Ishikawa (cell line): ENCODE results near the gene LRBA.

Experiments used
- NFIC ChIP-seq: IDR thresholded peaks from 2 replicates; pipeline ENCODE4 v1.6.1; 2012
- RAD21 ChIP-seq: IDR thresholded peaks from 2 replicates; pipeline ENCODE4 v1.6.1; 2012; ENCODE audit warnings: low read depth
- TAF1 ChIP-seq: IDR thresholded peaks from 2 replicates; pipeline ENCODE4 v1.6.1; 2012; ENCODE audit warnings: low read depth, mild to moderate bottlenecking
- YY1 ChIP-seq: IDR thresholded peaks from 2 replicates; pipeline ENCODE4 v1.6.1; 2012; ENCODE audit warnings: low read depth
- TF ChIP-seq, protein P1 (sequence below): IDR thresholded peaks from 2 replicates; pipeline ENCODE4 v1.6.1; 2012; ENCODE audit warnings: low read depth, mild to moderate bottlenecking
- TF ChIP-seq, protein P2 (sequence below): IDR thresholded peaks from 2 replicates; pipeline ENCODE4 v1.6.1; 2012

DNA sequence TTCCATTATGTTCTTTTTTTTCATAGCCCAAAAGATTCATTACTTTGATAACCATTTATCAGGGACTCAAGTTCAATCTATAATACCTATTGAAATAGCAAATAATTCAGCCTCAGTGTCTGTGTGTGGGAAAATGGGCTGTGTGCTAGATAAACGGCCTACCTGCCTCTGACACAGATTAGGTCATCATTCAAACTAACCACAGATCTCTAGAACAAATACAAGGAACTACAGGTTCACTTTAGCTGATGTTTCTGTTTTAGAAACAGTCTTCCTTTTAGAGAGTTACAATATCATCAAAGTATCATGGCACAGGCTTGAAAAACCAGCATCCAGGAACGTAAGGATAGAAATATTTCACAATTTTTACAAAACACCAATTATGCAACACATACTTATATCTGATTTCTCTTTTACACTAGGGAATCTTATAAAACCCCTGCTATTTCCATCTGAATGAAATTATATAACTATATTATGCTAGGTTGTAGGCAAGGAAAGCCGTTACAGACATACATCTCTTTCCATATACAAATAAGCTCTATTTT, 489.7 kb downstream of the LRBA start:
- no peak for TF ChIP-seq NFIC
- TF ChIP-seq, protein P1, sequence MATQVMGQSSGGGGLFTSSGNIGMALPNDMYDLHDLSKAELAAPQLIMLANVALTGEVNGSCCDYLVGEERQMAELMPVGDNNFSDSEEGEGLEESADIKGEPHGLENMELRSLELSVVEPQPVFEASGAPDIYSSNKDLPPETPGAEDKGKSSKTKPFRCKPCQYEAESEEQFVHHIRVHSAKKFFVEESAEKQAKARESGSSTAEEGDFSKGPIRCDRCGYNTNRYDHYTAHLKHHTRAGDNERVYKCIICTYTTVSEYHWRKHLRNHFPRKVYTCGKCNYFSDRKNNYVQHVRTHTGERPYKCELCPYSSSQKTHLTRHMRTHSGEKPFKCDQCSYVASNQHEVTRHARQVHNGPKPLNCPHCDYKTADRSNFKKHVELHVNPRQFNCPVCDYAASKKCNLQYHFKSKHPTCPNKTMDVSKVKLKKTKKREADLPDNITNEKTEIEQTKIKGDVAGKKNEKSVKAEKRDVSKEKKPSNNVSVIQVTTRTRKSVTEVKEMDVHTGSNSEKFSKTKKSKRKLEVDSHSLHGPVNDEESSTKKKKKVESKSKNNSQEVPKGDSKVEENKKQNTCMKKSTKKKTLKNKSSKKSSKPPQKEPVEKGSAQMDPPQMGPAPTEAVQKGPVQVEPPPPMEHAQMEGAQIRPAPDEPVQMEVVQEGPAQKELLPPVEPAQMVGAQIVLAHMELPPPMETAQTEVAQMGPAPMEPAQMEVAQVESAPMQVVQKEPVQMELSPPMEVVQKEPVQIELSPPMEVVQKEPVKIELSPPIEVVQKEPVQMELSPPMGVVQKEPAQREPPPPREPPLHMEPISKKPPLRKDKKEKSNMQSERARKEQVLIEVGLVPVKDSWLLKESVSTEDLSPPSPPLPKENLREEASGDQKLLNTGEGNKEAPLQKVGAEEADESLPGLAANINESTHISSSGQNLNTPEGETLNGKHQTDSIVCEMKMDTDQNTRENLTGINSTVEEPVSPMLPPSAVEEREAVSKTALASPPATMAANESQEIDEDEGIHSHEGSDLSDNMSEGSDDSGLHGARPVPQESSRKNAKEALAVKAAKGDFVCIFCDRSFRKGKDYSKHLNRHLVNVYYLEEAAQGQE = no peak
- TF ChIP-seq RAD21 = no peak
- TF ChIP-seq YY1 = no peak
- TF ChIP-seq, protein P2, sequence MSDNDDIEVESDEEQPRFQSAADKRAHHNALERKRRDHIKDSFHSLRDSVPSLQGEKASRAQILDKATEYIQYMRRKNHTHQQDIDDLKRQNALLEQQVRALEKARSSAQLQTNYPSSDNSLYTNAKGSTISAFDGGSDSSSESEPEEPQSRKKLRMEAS = no peak
- TF ChIP-seq TAF1 = no peak
